ENCODE data around the gene IGFL1.
"Not testable (repeated sequence)": the region's sequence is repeated elsewhere in the genome, so short reads cannot be mapped to it uniquely, and the experiment has no call there.

IGFL1 gene

DNA sequence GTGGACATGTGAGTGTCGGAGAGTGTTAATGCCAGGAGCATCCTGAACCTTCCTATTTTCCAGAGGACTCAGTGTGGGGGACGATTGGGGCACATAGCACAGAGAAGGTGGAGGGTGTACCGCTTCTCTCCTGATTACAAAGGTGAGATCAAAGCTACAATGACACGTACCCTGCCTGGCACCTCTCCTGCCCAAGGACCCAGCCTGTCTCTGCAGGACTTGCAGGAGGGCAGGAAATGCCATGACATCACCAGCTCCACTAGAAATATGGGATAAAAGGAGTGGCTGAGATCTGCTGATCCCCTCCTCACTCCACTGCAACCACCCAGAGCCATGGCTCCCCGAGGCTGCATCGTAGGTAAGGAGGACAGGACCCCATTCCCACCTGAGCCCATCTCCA lies at the start of gene IGFL1:
TSS of gene IGFL1 (plus strand) at position 301 of the 400 bp plus-strand sequence. CDS start at position 334, 33 bp downstream.
- no peak for DNase-seq

- peak in 2 of 3 donors; percentile 26 to 53 for DNase-seq
Measured at GRCh38 chr19:46180701-46181387, 48.7 kb upstream of the IGFL1 start.

DNA sequence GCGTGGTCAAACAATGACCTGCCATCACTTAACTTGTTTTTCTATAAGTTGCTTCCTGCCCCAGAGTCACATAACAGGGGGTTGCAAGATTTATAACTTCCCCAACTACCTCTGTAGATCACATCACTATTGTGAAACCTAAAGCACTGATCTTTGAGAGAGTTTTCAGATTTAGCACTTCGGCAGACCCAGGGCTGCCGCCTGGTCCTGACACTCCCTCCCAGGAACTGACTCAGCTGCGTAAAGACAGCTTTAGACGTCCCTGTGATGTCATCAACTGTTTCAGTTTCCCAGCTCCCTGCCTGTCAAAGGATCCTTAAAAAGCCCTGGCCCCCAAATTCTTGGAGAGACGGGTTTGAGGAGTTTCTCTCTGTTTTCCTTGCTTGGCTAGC lies 48.2 kb upstream of the IGFL1 start:
- peak; percentile 94 to 98 (median 95) for DNase-seq

- no peak for DNase-seq
Measured at GRCh38 chr19:46182476-46182875, 47.1 kb upstream of the IGFL1 start.

DNA sequence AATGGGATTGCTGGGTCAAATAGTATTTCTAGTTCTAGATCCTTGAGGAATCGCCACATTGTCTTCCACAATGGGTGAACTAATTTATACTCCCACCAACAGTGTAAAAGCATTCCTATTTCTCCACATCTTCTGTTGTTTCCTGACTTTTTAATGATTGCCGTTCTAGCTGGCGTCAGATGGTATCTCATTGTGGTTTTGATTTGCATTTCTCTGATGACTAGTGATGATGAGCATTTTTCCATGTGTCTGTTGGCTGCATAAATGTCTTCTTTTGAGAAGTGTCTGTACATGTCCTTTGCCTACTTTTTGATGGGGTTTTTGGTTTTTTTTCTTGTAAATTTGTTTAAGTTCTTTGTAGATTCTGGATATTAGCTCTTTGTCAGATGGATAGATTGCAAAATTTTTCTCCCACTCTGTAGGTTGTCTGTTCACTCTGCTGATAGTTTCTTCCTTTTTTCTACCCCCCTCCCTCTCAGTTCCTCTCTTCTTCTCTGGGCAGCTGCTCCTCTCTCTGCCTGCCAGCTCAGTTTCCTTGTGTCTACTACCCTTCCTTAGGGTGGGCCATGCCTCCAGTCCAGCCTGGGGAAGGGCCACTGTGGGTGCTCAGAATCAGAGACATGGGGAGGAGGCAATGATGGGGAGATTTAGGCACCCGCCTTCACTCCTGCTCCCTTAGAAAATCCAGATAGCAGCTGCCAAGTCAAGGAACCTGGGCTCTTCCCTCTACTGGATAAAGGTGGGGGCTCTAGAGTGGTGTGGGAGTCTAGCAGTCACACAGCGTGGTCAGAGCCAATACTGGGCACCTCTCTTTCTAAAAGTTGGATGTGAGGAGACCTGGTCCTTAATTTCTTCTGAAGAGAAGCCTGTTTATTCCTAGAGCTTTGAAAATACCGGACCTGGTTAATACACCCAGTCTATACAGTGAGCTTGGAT lies 44.5 kb upstream of the IGFL1 start:
- DNase-seq = peak; percentile 58 to 78 (median 61)

- DNase-seq = no peak
Measured at GRCh38 chr19:46186101-46186716, 43.3 kb upstream of the IGFL1 start.

GRCh38 chr19:46186717-46187101 lies 42.8 kb upstream of the IGFL1 start:
- DNase-seq = no peak

DNA sequence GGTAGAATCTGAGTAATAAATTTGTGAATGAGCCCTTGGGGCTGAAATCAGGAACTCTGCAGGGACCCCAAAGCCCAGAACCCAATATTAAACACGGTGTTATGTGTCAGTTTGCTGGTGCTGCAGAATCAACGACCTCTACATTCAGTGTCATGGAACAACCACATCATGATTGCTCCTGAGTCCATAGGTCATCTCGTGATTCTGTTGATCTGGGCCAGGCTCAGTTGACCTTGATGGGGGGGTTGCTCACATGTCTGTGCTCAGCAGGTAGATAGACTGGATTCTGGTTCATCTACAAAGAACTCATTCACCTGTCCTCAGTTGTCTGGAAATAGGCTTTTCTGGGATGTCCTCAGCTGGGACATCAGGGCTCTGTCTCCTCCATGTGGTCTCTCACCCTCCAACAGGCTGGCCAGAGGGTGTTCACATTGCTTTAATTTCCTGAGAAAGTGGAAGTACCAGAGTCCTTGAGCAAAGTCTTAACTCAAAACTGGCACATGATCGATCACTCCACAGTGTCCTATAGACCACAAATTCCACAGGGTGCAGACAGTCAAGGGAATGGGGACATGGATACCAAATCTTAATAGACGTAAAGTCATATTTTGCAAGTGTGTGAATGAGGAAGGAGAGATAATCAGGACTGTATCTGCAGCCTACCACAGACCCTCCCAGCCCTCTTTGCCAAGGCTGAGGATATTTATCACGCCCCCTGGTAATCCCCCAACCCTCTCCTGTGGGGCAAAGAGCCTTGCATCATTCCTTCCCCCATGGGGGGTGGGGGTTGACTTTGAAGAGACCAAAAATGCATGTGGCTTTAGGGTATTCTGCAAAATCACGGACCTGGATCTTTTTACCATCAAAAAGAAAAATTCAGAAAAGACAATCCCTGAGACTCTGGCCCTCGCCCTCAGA lies 39.3 kb upstream of the IGFL1 start:
- no peak for DNase-seq

GRCh38 chr19:46191356-46191755 lies 38.2 kb upstream of the IGFL1 start:
- DNase-seq = no peak

- peak; percentile 66 to 83 (median 73) for DNase-seq
Measured at GRCh38 chr19:46191972-46192371, 37.6 kb upstream of the IGFL1 start.

GRCh38 chr19:46192626-46192991 lies 36.9 kb upstream of the IGFL1 start:
- peak; percentile 32 to 47 (median 38) for DNase-seq

- peak; percentile 91 to 96 (median 96) for DNase-seq
Measured at GRCh38 chr19:46192992-46193650, 36.4 kb upstream of the IGFL1 start.

GRCh38 chr19:46193678-46194077 lies 35.9 kb upstream of the IGFL1 start:
- no peak for DNase-seq

DNA sequence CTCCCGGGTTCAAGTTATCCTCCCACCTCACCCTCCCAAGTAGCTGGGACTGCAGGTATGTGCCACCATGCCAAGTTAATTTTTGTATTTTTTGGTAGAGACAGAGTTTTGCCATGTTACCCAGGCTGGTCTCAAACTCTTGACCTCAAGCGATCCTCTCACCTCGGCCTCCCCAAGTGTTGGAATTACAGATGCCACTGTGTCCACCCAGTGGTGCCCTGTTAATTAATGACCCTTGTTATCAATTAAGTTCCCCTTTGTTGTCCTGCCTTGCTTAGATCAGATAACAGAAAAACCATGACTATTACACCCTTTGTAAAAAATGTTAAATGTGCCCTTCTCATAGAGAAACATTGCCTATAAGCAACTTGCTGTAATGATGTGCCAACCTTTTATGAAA lies 34.4 kb upstream of the IGFL1 start:
- DNase-seq = no peak

DNA sequence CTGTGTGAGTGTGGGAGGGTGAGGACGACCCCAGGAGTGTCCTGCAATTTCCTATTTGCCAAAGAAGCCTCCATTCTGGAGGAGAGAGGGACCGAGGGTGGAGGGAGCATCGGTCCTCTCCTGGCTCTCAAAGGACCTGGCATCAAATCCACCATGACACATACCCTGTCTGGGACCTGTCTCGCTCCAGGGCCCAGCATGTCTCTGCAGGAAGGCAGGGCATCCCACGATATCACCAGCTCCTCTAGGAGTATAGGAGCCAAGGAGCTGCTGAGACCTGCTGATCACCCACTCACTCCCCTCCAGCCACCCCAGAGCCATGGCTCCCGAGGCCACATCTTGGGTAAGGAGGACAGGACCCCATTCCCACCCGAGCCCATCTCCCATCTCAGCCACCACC lies 33.6 kb upstream of the IGFL1 start:
- not testable (repeated sequence) for DNase-seq

DNA sequence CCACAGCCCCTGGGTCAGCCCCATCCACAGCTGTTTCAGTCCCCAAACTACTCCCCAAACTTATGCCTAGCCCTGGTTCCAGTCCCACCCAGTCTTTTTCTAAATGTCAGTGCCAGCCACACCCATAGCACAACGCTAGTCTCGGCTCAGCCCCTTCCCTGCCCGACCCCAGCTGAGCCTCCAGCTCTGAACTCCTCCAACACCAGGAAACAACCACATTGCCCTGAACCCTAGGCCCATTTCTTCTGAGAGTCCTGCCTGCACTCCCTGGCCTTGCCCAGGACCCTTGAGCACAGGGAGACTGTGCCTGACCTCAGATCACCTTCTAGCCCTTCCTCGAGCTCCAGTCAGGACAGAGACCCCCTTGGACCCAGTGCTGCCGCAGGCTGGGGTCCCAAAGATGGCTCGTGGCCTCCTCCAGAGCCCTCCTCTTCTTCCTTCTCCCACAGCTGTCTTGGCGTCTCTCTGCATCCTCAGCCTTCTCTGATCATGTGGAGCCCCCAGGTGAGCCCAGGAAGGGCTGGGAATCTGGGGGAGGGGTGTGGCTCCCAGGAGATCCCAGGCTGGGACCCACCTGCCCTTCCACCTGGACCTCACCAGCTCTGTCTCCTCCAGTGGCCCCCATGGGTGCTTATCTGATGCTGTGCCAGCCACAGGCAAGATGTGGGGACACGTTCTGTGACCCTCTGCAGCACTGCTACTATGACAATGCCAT lies 33.0 kb upstream of the IGFL1 start:
- no peak for DNase-seq

GRCh38 chr19:46197314-46198070 lies 32.0 kb upstream of the IGFL1 start:
- no peak for DNase-seq

DNA sequence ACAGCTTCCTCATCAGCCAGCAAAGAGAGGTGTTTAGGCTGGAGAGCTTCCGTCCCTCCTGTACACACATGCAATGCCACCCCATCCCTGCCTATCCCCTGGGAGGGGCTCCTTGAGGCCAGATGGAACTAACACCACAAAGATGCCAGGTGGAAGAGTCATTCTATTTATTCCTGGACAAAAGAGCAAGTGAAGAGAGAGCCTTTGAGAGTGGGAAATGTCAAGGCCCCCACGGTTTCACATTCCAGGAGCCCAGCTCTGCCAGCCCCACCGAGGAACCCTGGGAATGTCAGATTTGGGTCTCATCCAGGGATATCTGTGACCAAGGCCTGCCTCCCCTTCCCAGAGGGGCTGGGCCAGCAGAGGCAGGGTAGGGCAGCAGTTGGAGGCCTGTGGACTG lies 30.8 kb upstream of the IGFL1 start:
- no peak for DNase-seq

DNA sequence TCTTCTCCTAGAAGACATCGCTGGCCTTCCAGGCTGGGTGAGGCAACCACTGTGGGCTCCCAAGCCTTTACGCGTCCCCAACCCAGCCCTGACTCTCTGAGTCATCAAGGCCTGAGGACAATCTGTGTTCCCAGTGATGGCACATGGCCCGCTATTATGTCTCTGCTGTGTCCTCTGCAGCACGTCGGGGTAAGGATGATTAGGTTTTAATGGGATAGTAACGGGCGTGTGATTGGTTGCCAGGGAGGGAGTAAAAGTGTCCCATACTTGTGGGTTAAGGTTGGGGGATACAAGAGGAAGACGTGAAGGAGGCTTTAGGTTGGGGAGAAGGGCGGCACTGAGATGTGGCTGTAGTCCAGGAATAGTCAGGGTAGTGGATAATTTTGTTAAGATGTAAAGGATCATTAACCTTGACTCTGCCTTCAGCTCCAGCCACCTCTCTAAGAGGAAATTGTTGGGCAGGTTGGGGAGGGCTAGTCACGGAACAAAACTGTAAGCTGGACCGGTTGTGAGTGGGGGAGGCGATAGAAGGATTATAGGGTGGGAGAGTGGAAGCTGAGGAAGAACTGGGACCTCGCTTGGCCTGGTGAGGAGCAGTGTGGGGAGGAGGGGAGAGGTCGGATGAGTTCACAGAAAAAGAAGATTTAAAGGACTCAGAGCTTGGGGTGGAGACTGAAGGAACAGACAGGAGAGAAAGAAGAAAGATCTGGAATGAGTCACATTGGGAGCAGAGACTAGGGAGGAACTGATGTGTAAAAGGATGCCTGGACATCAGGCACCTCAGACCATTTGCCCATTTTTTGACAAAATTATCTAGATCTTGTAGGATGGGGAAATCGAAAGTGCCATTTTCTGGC lies 27.9 kb upstream of the IGFL1 start:
- DNase-seq = no peak
